Spleen (tissue), 13 donors: ENCODE results near the gene C9orf85. TPM values are rescaled to one million over a fixed set of nuclear protein-coding genes. Genes with fewer than 3 reads are reported as not detected.

Experiments used
- DNase-seq: peaks from one replicate; pipeline ENCODE4 v3.0.0-alpha.2; 2020
- H3K27ac ChIP-seq, 8 donors: fragments of 200-600 bp; sonication (generic) in 7 of 8; 1 replicate in 4 of 8; 2 replicates in 4 of 8; pipeline versions ENCODE4 v1.5.0 to v1.8.0; 2016 to 2021; ENCODE audit warnings: inconsistent platforms in 4 of 8, mild to moderate bottlenecking in 4 of 8, moderate library complexity in 1 of 8
- H3K27me3 ChIP-seq, 7 donors: fragments of 200-600 bp; sonication (generic) in 6 of 7; replicated peaks in 1 of 7; 1 replicate in 4 of 7; 2 replicates in 3 of 7; pipeline versions ENCODE4 v1.5.0 to v1.8.0; 2016 to 2021; ENCODE audit warnings: inconsistent platforms in 3 of 7, mild to moderate bottlenecking in 1 of 7
- H3K36me3 ChIP-seq, 6 donors: fragments of 200-600 bp; sonication (generic) in 5 of 6; 1 replicate in 4 of 6; 2 replicates in 2 of 6; pipeline versions ENCODE4 v1.5.0 to v1.8.0; 2016 to 2021; ENCODE audit warnings: inconsistent platforms in 2 of 6
- H3K4me1 ChIP-seq, 6 donors: fragments of 200-600 bp; sonication (generic) in 5 of 6; 1 replicate in 3 of 6; 2 replicates in 3 of 6; pipeline versions ENCODE4 v1.5.0 to v1.8.0; 2016 to 2021; ENCODE audit warnings: inconsistent platforms in 3 of 6
- H3K4me3 ChIP-seq, 8 donors: fragments of 200-600 bp; sonication (generic) in 7 of 8; 1 replicate in 4 of 8; 2 replicates in 4 of 8; pipeline versions ENCODE4 v1.5.0 to v1.8.0; 2016 to 2021; ENCODE audit warnings: inconsistent platforms in 4 of 8, mild to moderate bottlenecking in 4 of 8, moderate library complexity in 2 of 8
- H3K9me3 ChIP-seq, 8 donors: fragments of 200-600 bp; sonication (generic) in 7 of 8; 1 replicate in 4 of 8; 2 replicates in 4 of 8; pipeline versions ENCODE4 v1.5.0 to v1.8.0; 2016 to 2021; ENCODE audit warnings: inconsistent platforms in 4 of 8
- CTCF ChIP-seq, 11 experiments: fragments of 200-600 bp in 7 of 11; fragments of 450-650 bp in 4 of 11; sonication (generic) in 4 of 11; IDR thresholded peaks in 8 of 11; conservative IDR thresholded peaks in 3 of 11; 1 replicate in 7 of 11; 2 replicates in 4 of 11; pipeline versions ENCODE4 v1.4.0 to v1.8.0; 2016 to 2021; ENCODE audit warnings: antibody characterized with exemption in 11 of 11, inconsistent platforms in 4 of 11, mild to moderate bottlenecking in 1 of 11
- POLR2A ChIP-seq, 3 donors: fragments of 450-650 bp; IDR thresholded peaks; one replicate each; pipeline ENCODE4 v1.5.1; 2017; ENCODE audit warnings: antibody characterized with exemption in 3 of 3, mild to moderate bottlenecking in 1 of 3
- POLR2AphosphoS5 ChIP-seq, 3 donors: sonication (generic); formaldehyde crosslinking; IDR thresholded peaks; one replicate each; pipeline ENCODE4 v1.5.1; 2017; ENCODE audit warnings: antibody characterized with exemption in 3 of 3
- WGBS, 5 donors: extraction: QIAGEN DNeasy Blood & Tissue Kit in 3 of 5; methylation state at CpG; one replicate each; pipeline versions ENCODE4 v1.1.5 to v1.1.7; 2013 to 2018; 5-methylcytosine and 5-hydroxymethylcytosine counted together
- intact Hi-C: fragments of 100-400 bp; cut with DNase I; formaldehyde crosslinking; loops from one replicate; pipeline ENCODE4 v1.15.0; 2023; ENCODE audit warnings: low total_unique reads
- long read RNA-seq, 2 donors: transcript quantifications; one replicate each; lab custom pipeline, GENCODE V29; 2026
- polyA plus RNA-seq, 3 donors: library from polyadenylated mRNA; stranded (reverse); fragments of 200-250 nt; gene quantifications; one replicate each; pipeline ENCODE4 v1.2.1, GENCODE V29; 2013
- total RNA-seq, 7 donors: library from RNA; depleted of rRNA in 3 of 7; stranded (reverse); fragments of >200 nt in 3 of 7; fragmentation: NEBNext Ultra II Directional in 4 of 7; extraction: Animal tissue kit (Norgen Biotek cat#: 25700) in 4 of 7; gene quantifications; one replicate each; pipeline versions ENCODE4 v1.1.0 to v1.2.1, GENCODE V29; 2016 to 2021
- donor health status: healthy with polysubstance abuse.
- donor health status: DM: no; HTN: no; CAD: no; lungs with moderate emphysema.
- donor health status: DM: no; HTN: no; CAD: no.
- donor health status: Bipolar disorder and iron deficiency.
- donor health status: healthy.
- donor health status: DM: no; HTN: no; CAD: no.
- donor health status: DM: yes; HTN: yes; CAD: no.

The C9orf85 gene
- total RNA-seq (10 to 100 TPM in 3 of 7 donors, 1 to 10 TPM in 4; 7.3 to 17.8 (median 10.0) TPM), polyA plus RNA-seq (1 to 10 TPM; 7.1 to 9.5 (median 9.1) TPM)
- long read RNA-seq, donor 1, partial matches to known transcripts: 0 of 4 reads
- long read RNA-seq, donor 1, other reads (novel, unspliced or antisense): 0 of 4 reads
- long read RNA-seq, donor 2: 0 reads

- WGBS, 5 donors: 0 to 1% (median 0%) methylated on average over 42 to 45 of the region's 45 CpGs
Observed at GRCh38 chr9:71911061-71911907, at the start of gene C9orf85, which contains the start of gene ABHD17B. Gene C9orf85 (plus strand): TSS chr9:71911639. CDS start chr9:71911735, 96 bp downstream. Gene ABHD17B (minus strand): TSS chr9:71911193. CDS start chr9:71875080, 36,113 bp downstream.

GRCh38 chr9:71863631-71864030 is 47.8 kb upstream of the C9orf85 start:
- Histone ChIP-seq H3K9me3 (peaks cover 9 to 28% (median 25%) of the 10 kb centered on the region in 8 donors), H3K4me3 (no peak overlapping the region), H3K36me3 (peaks cover 0 to 61% (median 0%) of the 10 kb centered on the region in 6 donors), H3K27me3 (no peaks in the 10 kb centered on the region), H3K27ac (no peak overlapping the region), H3K4me1 (no peaks in the 10 kb centered on the region)
- intact Hi-C loops: no loop called here
- TF ChIP-seq POLR2A (IDR thresholded peaks at IDR 0.05): no peak
- DNase-seq: no peak
- 91 to 100% (median 98%) methylated on average over 1 of the region's 1 CpG for WGBS, 5 donors

More at GRCh38 chr9:71911061-71911907, at the start of gene C9orf85, which contains the start of gene ABHD17B:
- Histone ChIP-seq H3K27me3 (no peaks in the 10 kb centered on the region), H3K4me3 (peak within 1 kb of the TSS; percentile 80 to 97 (median 90)), H3K27ac (peak within 1 kb of the TSS; percentile 86 to 97 (median 94)), H3K4me1 (peaks cover 20 to 81% (median 45%) of the 10 kb centered on the region in 6 donors), H3K36me3 (peaks cover 0 to 4% (median 0%) of the 10 kb centered on the region in 6 donors), H3K9me3 (no peaks in the 10 kb centered on the region)
- TF ChIP-seq POLR2AphosphoS5 (IDR thresholded peaks at IDR 0.05): peak; percentile 98 to 100 (median 99)
- peak; percentile 91 to 97 (median 94) for TF ChIP-seq POLR2A (IDR thresholded peaks at IDR 0.05)
- TF ChIP-seq CTCF (IDR thresholded peaks at IDR 0.05 in 8 of 11, conservative IDR thresholded peaks at IDR 0.05 in 3 of 11): peak in 4 of 11 experiments; percentile 9 to 42 (median 28)
- intact Hi-C loops: loop anchor here (10.0 kb wide), 1 partner anchor 464 kb away; no protein-coding TSS in a partner anchor
- peak; percentile 100 for DNase-seq

GRCh38 chr9:71875345-71875744 is 36.1 kb upstream of the C9orf85 start:
- no peak overlapping the region for H3K27ac ChIP-seq
- TF ChIP-seq CTCF (IDR thresholded peaks at IDR 0.05 in 8 of 11, conservative IDR thresholded peaks at IDR 0.05 in 3 of 11) (no peak), POLR2AphosphoS5 (IDR thresholded peaks at IDR 0.05) (no peak), POLR2A (IDR thresholded peaks at IDR 0.05) (no peak)
- DNase-seq: no peak
- peaks cover 7 to 41% (median 35%) of the 10 kb centered on the region in 8 donors for H3K9me3 ChIP-seq
- intact Hi-C loops: no loop called here
- 97 to 99% (median 97%) methylated on average over 6 of the region's 6 CpGs for WGBS, 5 donors
- peaks cover 0 to 35% (median 7%) of the 10 kb centered on the region in 6 donors for H3K36me3 ChIP-seq
- peaks cover 0 to 8% (median 0%) of the 10 kb centered on the region in 6 donors for H3K4me1 ChIP-seq
- no peaks in the 10 kb centered on the region for H3K27me3 ChIP-seq
- no peak overlapping the region for H3K4me3 ChIP-seq

GRCh38 chr9:71876106-71876505 is 35.3 kb upstream of the C9orf85 start:
- DNase-seq: no peak
- WGBS, 5 donors: 86 to 95% (median 88%) methylated on average over 2 of the region's 2 CpGs
- peaks cover 0 to 33% (median 7%) of the 10 kb centered on the region in 6 donors for H3K36me3 ChIP-seq
- peaks cover 0 to 8% (median 0%) of the 10 kb centered on the region in 6 donors for H3K4me1 ChIP-seq
- no peak for TF ChIP-seq POLR2AphosphoS5 (IDR thresholded peaks at IDR 0.05)
- TF ChIP-seq POLR2A (IDR thresholded peaks at IDR 0.05): no peak
- no peak for TF ChIP-seq CTCF (IDR thresholded peaks at IDR 0.05 in 8 of 11, conservative IDR thresholded peaks at IDR 0.05 in 3 of 11)
- H3K4me3 ChIP-seq: no peak overlapping the region
- intact Hi-C loops: no loop called here
- H3K9me3 ChIP-seq: peaks cover 9 to 49% (median 42%) of the 10 kb centered on the region in 8 donors
- no peak overlapping the region for H3K27ac ChIP-seq
- no peaks in the 10 kb centered on the region for H3K27me3 ChIP-seq
